ENCODE measurements around the gene PHF23. TPM values are rescaled to one million over a fixed set of nuclear protein-coding genes. Genes with fewer than 3 reads are reported as not detected.

PHF23 gene
- total RNA-seq, 4 donors from 2014 or later = 22.1 to 43.8 (median 28.9) TPM

DNA sequence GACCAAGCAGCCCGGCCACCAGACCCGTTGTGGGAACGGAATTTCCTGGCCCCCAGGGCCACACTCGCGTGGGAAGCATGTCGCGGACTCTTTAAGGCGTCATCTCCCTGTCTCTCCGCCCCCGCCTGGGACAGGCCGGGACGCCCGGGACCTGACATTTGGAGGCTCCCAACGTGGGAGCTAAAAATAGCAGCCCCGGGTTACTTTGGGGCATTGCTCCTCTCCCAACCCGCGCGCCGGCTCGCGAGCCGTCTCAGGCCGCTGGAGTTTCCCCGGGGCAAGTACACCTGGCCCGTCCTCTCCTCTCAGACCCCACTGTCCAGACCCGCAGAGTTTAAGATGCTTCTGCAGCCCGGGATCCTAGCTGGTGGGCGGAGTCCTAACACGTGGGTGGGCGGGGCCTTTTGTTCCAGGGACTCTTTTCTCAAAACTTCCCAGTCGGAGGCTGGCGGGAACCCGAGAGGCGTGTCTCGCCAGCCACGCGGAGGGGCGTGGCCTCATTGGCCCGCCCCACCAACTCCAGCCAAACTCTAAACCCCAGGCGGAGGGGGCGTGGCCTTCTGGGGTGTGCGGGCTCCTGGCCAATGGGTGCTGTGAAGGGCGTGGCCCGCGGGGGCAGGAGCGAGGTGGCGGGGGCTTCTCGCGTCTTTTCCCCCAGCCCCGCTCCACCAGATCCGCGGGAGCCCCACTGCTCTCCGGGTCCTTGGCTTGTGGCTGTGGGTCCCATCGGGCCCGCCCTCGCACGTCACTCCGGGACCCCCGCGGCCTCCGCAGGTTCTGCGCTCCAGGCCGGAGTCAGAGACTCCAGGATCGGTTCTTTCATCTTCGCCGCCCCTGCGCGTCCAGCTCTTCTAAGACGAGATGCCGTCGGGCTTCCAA is 42.1 kb upstream of the PHF23 start, which contains the start of gene SLC2A4:
SLC2A4 (plus strand) TSS at position 645 of the 879 bp plus-strand sequence; CDS start at position 862, 217 bp downstream.
- DNase-seq (ENCODE audit: low spot score) = peak; percentile 90
- TF ChIP-seq CTCF (IDR thresholded peaks at IDR 0.05) = no peak
- ATAC-seq (ENCODE audit: low FRiP score) = peak; percentile 90

DNA sequence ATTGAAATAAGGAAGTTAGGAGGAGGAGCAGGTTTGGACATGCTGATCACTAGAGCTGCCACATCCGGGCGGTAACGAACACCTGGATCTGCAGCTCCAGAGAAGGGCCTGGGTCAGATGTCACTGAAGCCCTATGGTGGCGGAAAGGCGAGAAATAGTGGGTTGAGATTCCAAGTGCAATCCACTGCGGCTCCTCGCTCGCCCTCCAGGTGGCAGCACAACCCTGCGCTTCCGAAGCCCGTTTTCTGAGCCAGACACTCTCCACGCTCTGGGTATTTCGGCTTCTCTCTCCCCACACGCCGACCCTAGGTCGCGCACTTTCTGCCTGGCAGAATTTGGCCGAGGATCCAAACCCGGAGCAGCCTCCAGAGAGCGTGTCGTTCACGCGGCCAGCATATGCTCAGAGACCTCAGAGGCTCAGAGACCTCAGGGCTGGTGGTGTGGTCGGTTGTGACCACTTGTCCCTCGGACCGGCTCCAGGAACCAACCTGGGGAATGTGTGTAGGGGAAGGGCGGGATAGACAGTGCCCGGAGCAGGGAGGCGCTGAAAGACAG is 41.3 kb upstream of the PHF23 start:
- TF ChIP-seq CTCF (IDR thresholded peaks at IDR 0.05) = peak in 2 of 3 donors; percentile 30 to 81
- ATAC-seq (ENCODE audit: low FRiP score) = peak; percentile 82
- peak; percentile 70 for DNase-seq (ENCODE audit: low spot score)

DNA sequence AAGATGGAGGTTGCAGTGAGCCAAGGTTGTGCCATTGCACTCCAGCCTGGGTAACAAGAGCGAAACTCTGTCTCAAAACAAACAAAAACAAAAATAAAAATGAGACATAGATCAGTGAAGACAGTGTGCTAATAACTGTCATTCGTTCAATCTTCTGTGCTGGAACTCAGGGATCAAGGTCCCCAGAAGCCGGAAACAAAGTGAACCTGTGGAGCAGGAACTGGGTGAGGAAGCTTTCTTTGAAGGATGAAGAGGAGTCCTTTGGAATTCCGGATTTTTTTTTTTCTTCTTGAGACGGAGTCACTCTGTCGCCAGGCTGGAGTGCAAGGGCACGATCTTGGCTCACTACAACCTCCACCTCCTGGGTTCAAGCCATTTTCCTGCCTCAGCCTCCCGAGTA is 40.2 kb upstream of the PHF23 start:
- DNase-seq (ENCODE audit: low spot score) (no peak), ATAC-seq (ENCODE audit: low FRiP score) (no peak)

DNA sequence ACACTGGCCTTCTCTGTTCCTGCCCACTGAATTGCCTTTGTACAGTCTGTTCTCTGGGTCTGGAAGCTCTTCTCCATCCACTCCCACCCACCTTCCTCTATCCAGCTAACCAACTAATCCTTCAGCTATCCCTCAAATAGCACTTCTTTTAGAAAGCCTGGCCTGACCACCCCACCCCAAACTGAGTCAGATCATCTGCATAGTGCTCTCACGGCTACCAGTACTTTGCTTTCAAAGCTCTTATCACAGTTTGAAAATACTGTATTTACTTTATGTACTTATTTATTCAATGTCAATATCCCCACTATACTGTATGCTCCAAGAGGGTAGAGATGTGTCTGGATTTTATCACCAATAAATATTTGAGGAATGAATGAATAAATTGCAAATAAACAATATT is 27.5 kb upstream of the PHF23 start:
- ATAC-seq (ENCODE audit: low FRiP score) = no peak
- DNase-seq (ENCODE audit: low spot score) = no peak
- TF ChIP-seq CTCF (IDR thresholded peaks at IDR 0.05) = no peak

More for the DNA sequence above, 40.2 kb upstream of the PHF23 start:
- no peak for TF ChIP-seq CTCF (IDR thresholded peaks at IDR 0.05)

- TF ChIP-seq CTCF (IDR thresholded peaks at IDR 0.05) = no peak
- ATAC-seq (ENCODE audit: low FRiP score) = no peak
- DNase-seq (ENCODE audit: low spot score) = no peak
Observed at GRCh38 chr17:7263801-7264078, 24.5 kb upstream of the PHF23 start.

DNA sequence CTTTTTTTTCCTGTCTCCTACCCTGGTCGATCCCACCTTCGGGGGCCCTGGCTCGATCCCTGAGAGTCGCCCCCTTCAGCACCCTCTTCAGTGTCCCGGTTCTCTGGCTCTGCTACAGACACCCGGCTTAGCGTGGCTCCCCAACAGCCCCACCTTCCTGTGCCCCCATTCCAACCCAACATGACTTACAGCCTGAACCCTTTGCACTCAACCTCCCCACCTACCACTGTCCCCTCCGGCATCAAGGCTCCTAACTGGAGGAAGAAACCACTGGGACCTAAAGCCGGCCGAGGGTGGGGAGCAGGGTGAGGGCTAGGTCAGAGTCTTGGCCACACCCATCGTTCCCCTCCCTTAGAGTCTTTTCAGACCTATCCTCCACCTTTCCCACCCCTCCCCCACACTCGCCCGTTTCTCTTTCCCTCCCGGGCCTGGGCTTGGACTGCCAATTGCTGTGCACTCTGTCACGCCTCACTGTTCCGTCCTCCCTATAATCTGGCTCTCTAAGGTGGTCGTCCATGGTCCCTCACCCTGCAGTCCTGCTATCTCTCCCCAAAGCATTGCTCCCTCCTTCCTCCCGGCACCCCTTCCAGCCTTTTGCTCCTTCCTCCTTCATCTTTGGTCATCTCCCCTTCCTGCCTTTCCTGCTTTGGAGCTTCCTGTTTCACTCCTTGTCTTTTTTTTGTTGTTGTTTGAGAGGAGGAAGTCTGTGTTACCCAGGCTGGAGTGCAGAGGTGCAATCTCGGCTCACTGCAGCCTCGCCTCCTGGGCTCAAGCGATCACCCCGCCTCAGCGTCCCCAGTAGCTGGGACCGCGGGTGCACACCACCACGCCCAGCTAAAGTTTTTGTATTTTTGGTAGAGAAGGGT is 23.9 kb upstream of the PHF23 start:
- ATAC-seq (ENCODE audit: low FRiP score) (peak; percentile 17), DNase-seq (ENCODE audit: low spot score) (no peak)
- TF ChIP-seq CTCF (IDR thresholded peaks at IDR 0.05) = no peak

All from omental fat pad (tissue), 4 donors.